ENCODE measurements around the gene CCDC82.

Gene CCDC82

GRCh38 chr11:96322775-96323641 is 66.7 kb downstream of the CCDC82 start:
- no peak for DNase-seq (ENCODE audit: low read depth)
- H3K4me3 ChIP-seq (ENCODE audit: low read depth, low read length), result no peak overlapping the region
- TF ChIP-seq CTCF (IDR thresholded peaks at IDR 0.05; ENCODE audit: control insufficient read depth, extremely low read depth, insufficient read depth), result no peak

- no peak for DNase-seq (ENCODE audit: low read depth)
- no peak for TF ChIP-seq CTCF (IDR thresholded peaks at IDR 0.05; ENCODE audit: control insufficient read depth, extremely low read depth, insufficient read depth)
- no peak overlapping the region for H3K4me3 ChIP-seq (ENCODE audit: low read depth, low read length)
These were observed 68.6 kb downstream of the CCDC82 start for GRCh38 chr11:96321091-96321490.

- no peak overlapping the region for H3K4me3 ChIP-seq (ENCODE audit: low read depth, low read length)
- no peak for DNase-seq (ENCODE audit: low read depth)
- TF ChIP-seq CTCF (IDR thresholded peaks at IDR 0.05; ENCODE audit: control insufficient read depth, extremely low read depth, insufficient read depth), result no peak
These were observed 69.6 kb downstream of the CCDC82 start for GRCh38 chr11:96319898-96320656.

GRCh38 chr11:96318850-96319249 is 70.9 kb downstream of the CCDC82 start:
- H3K4me3 ChIP-seq (ENCODE audit: low read depth, low read length), result no peak overlapping the region
- DNase-seq (ENCODE audit: low read depth), result no peak
- TF ChIP-seq CTCF (IDR thresholded peaks at IDR 0.05; ENCODE audit: control insufficient read depth, extremely low read depth, insufficient read depth), result no peak

- TF ChIP-seq CTCF (IDR thresholded peaks at IDR 0.05; ENCODE audit: control insufficient read depth, extremely low read depth, insufficient read depth), result no peak
- no peak for DNase-seq (ENCODE audit: low read depth)
- no peak overlapping the region for H3K4me3 ChIP-seq (ENCODE audit: low read depth, low read length)
These were observed 71.3 kb downstream of the CCDC82 start for GRCh38 chr11:96318399-96318798.

GRCh38 chr11:96317985-96318384 is 71.7 kb downstream of the CCDC82 start:
- H3K4me3 ChIP-seq (ENCODE audit: low read depth, low read length), result no peak overlapping the region
- no peak for TF ChIP-seq CTCF (IDR thresholded peaks at IDR 0.05; ENCODE audit: control insufficient read depth, extremely low read depth, insufficient read depth)
- DNase-seq (ENCODE audit: low read depth), result no peak

Data from LNCaP clone FGC (cell line).